ENCODE results near the gene RASGRP4.

DNA sequence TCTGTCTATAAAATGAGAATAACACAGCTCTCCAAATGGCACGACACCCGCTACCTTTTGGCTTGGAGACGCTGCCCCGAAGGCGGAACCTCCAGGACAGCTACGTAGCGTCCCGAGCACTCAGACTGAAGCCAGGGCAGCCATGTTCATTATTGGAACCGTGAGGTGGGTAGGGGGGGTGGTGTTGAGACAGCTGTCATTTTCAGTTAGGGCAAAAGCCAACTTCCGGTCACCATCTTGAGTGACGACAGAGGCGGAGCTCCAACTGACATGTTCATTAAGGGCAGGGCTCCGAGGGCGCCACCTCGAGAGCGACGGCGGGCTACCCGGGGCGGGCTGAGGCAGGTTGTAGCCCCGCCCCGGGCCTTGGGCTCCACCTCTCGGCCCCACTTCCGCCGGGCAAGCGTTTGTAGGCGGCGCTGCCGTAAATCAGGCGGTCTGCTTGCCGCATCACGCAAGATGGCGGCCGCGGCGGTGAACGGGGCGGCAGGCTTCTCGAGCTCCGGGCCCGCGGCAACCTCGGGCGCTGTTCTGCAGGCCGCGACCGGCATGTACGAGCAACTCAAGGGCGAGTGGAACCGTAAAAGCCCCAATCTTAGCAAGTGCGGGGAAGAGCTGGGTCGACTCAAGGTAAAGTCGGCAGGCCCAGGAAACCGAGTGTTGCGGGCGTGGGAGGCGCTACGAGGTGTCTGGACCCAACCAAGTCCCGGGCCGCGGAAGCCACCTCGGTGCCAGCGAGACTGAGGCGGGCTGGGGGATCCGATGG, 51.5 kb downstream of the RASGRP4 start, which contains the start of gene PSMD8:
- TF ChIP-seq CTCF (conservative IDR thresholded peaks at IDR 0.05; ENCODE audit: low read depth, low read length), result no peak; the same call in 1 of the 2 replicates
- no peak for TF ChIP-seq EZH2 (IDR thresholded peaks at IDR 0.05; ENCODE audit: borderline replicate concordance, low read depth, low read length, poor library complexity, severe bottlenecking)

Measured in A673 (cell line).